Activated CD4-positive, alpha-beta T cell treated with anti-CD3 and anti-CD28 coated beads, Interleukin-2, Interleukin-4, amounts not matched to agents 100 ng/mL and 50 ng/mL, durations not matched to agents 16 hours and 8 hours (primary cell): ENCODE results near the gene KIRREL1.

Source experiments
- DNase-seq: peaks from one replicate; pipeline ENCODE4 v3.0.0-alpha.2; 2020; ENCODE audit warnings: low spot score

Gene KIRREL1

GRCh38 chr1:158007667-158008386 lies 14.4 kb downstream of the KIRREL1 start:
- no peak for DNase-seq

GRCh38 chr1:158008630-158009029 lies 15.2 kb downstream of the KIRREL1 start:
- DNase-seq = no peak

GRCh38 chr1:158011714-158012113 lies 18.3 kb downstream of the KIRREL1 start:
- DNase-seq = no peak

GRCh38 chr1:158013840-158014730 lies 20.6 kb downstream of the KIRREL1 start:
- DNase-seq = no peak

GRCh38 chr1:158014731-158015320 lies 21.4 kb downstream of the KIRREL1 start:
- no peak for DNase-seq

- no peak for DNase-seq
Observed at GRCh38 chr1:158016651-158017335, 23.3 kb downstream of the KIRREL1 start.

GRCh38 chr1:158017800-158018595 lies 24.6 kb downstream of the KIRREL1 start:
- DNase-seq = no peak

- DNase-seq = no peak
Observed at GRCh38 chr1:158019171-158019868, 25.9 kb downstream of the KIRREL1 start.

GRCh38 chr1:158020259-158020885 lies 26.9 kb downstream of the KIRREL1 start:
- no peak for DNase-seq

- no peak for DNase-seq
Observed at GRCh38 chr1:158020886-158021620, 27.6 kb downstream of the KIRREL1 start.

GRCh38 chr1:158021721-158022120 lies 28.3 kb downstream of the KIRREL1 start:
- DNase-seq = no peak

GRCh38 chr1:158022554-158023312 lies 29.3 kb downstream of the KIRREL1 start:
- DNase-seq = no peak

GRCh38 chr1:158024737-158025136 lies 31.3 kb downstream of the KIRREL1 start:
- DNase-seq = no peak

- DNase-seq = no peak
Observed at GRCh38 chr1:158025576-158026230, 32.3 kb downstream of the KIRREL1 start.

GRCh38 chr1:158026651-158027050 lies 33.2 kb downstream of the KIRREL1 start:
- DNase-seq = no peak

GRCh38 chr1:158027508-158027907 lies 34.1 kb downstream of the KIRREL1 start:
- DNase-seq = no peak

GRCh38 chr1:158028969-158029368 lies 35.5 kb downstream of the KIRREL1 start:
- DNase-seq = no peak

- no peak for DNase-seq
Observed at GRCh38 chr1:158035014-158035413, 41.6 kb downstream of the KIRREL1 start.
